GM12864 (cell line): ENCODE results near the gene NXPH4.

ENCODE experiments used
- DNase-seq: peaks from one replicate; pipeline ENCODE4 v3.0.0-alpha.2; 2011; ENCODE audit warnings: low read depth
- H3K4me3 ChIP-seq: 2 replicates; pipeline ENCODE4 v1.5.1; 2011; ENCODE audit warnings: mild to moderate bottlenecking, low read depth, low read length, control low read depth
- TF ChIP-seq, protein P1 (sequence below): IDR thresholded peaks from 2 replicates; pipeline ENCODE4 v1.5.1; 2011; ENCODE audit warnings: low read depth, mild to moderate bottlenecking, moderate library complexity, low read length, control low read depth, inconsistent platforms; ENCODE audit errors: missing control alignments

NXPH4 gene

DNA sequence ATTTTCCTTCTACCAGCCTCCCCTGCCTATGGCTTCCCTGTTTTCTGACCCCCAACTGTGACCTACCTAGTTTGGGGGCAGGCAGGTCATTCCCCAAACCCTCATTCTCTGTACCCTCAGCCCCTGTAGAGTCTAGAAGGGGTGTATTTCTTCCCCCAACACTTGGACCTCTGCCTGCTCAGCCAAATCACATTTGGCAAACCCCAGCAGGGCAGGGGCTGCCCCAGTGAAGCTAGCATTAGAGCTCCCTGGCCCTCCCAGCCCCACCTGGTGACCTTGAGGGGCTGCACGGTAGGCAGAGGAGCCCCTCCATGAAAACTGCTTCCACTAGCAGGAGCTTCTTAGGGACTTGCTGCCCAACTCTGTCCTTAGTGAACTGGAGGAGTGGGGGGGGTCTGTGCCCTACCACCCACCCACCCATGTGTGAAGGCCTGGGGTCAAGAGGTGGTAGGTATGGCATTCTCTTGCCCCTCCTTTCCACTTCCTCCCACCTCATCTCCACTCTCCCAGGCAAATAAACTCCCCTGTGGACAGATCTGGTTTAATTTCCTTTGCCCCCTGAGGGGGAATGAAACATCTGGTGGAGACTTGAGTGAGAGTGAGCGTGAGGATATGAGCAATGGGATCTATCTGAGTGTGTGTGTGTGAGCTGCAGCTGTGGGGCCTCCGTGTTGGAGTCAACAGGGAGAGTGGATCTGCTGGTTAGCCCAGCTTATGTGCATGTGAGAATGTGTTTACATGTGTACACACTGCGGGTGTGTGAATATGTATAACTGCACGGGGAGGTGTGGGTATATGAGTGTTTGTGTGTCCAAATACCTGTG lies 1.6 kb downstream of the NXPH4 start:
- TF ChIP-seq, protein P1, sequence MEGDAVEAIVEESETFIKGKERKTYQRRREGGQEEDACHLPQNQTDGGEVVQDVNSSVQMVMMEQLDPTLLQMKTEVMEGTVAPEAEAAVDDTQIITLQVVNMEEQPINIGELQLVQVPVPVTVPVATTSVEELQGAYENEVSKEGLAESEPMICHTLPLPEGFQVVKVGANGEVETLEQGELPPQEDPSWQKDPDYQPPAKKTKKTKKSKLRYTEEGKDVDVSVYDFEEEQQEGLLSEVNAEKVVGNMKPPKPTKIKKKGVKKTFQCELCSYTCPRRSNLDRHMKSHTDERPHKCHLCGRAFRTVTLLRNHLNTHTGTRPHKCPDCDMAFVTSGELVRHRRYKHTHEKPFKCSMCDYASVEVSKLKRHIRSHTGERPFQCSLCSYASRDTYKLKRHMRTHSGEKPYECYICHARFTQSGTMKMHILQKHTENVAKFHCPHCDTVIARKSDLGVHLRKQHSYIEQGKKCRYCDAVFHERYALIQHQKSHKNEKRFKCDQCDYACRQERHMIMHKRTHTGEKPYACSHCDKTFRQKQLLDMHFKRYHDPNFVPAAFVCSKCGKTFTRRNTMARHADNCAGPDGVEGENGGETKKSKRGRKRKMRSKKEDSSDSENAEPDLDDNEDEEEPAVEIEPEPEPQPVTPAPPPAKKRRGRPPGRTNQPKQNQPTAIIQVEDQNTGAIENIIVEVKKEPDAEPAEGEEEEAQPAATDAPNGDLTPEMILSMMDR, result no peak
- DNase-seq, result no peak
- no peak overlapping the region for H3K4me3 ChIP-seq

DNA sequence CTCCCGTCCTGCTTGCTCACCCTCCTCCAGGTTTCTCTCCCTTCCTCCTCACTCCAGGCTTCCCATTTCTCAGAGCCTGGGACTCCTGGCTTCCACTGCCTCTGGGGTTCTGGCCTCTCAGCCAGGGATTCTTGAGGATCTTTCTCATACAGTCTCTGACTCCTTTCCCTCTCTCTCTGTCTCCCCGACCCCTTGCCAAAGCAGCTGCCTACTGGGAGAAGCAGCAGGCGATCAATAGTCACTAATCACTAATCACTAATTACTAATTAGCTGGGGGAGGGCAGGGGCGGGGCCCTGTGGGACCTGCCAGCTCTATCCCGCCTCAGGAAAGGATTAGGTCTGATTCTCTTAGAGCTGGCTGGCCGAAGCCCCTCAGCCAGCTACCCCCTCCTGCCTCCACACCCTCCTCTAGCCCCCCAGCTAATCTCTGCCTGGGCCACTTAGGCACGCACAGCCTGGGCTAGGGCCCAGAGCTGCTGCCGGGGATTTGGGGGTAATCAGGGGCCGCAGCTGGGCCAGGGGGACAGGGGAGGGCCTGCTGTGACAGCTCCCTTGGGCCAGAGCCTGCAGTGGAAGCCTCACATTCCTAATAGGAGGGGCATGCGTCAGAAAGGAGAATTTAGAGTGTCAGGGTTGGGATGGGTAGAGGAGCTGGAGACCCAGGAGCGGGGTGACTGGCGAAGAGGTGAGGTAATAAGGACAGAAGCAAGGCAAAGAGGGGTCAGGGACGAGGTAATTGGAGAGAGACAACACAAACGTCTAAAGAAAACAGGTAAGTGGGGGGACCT lies 2.8 kb downstream of the NXPH4 start:
- TF ChIP-seq, protein P1, result no peak
- no peak overlapping the region for H3K4me3 ChIP-seq
- DNase-seq, result no peak

DNA sequence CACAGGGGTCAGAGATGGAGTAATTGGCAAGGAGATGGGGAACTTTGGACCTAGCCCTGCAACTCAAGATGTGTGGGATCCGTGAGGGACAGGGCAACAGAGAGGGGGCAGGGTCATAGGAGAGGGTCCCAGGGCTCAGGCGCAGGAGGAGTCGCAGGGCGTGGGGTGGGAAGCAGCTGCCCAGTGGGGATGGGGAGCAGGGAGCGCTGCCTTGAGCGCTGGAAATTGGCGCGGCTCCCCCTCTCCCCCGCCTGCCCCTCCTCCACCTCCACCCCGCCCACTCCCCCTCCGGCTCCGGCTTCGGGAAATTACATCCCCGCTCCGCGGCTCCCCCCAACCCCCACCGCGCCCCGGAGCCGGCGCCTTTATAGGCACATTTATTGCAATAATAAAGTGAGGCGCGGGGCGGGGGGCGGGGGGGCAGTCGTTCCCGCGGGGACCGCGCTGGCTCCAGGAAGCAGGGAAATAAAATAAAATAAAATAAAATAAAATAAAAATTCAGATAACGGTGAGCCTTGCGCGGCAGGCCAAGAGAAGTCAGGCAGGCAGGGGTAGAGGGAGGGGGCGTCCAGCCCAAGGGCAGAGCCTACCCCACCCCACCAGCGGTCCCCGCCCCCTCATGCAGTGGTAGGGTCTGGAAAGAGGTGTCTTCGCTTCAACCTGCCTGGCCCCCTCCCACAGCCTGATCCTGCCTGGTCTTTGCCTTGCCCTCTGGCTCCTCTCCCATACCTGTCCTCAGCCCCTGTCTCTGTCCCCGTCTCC lies 3.6 kb downstream of the NXPH4 start:
- H3K4me3 ChIP-seq, result no peak overlapping the region
- no peak for DNase-seq

DNA sequence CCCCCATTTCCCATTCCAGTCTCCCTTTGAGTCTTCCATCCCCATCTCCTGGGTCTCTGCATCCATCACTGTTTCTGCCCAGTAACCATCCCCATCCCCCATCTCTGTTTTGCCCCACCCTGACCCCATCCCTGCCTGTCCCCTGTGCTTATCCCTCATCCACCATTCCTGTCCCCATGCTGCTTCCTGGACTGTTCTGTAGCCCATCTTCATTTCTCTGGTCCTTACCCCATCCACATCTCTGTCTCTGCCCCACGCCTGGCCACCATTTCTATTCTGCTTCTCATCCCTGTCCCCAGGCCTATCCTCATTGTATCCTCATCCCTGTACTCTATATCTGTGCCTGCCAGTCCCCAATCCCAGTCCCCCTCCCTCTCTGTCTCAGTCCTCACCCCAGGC lies 4.2 kb downstream of the NXPH4 start:
- H3K4me3 ChIP-seq, result no peak overlapping the region
- TF ChIP-seq, protein P1, result no peak
- DNase-seq, result no peak

More for the DNA sequence above, 3.6 kb downstream of the NXPH4 start:
- TF ChIP-seq, protein P1, result no peak

DNA sequence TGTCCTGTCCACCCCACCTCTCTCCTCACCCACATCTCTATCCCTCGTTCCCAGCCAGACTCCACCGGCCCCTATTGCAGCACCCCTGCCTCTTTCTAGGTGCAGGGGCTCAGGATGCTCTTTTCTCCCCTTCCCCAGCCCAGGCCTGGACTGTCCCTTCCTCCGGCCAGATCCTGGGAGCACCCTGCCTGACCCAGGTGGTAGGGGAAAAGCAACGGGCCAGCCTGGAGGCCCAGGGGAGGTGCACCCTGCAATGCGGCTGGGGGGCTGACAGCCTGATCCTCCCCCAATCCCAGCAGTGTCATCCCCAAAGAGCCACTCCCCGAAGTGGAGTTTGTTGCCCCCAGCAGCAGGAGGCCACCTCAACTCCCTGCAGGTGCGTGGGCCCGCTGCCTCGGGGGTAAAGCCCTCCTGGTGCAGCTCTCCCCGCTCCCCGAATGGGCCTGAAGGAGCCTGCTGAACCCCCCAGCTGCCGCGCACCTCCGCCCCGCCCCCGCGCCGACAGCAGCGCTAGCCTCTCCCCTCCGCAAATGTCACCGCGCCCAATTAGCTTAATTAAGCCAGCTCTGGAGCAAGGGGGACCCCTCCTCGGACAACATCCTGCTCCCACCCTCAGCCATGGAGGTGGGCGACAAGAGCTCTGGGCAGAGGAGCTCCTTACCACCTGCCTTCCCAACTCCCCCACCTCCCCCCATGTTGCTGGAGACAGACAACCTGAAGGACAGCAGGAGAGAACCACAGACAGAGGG lies 4.7 kb downstream of the NXPH4 start:
- TF ChIP-seq, protein P1, result no peak
- H3K4me3 ChIP-seq, result no peak overlapping the region
- DNase-seq, result no peak
